Inferior parietal cortex (tissue), 1 donor: ENCODE data around the gene GORAB.

Experiments
- DNase-seq: peaks from one replicate; pipeline ENCODE4 v3.0.0-alpha.2; 2016; ENCODE audit errors: extremely low spot score

Gene GORAB

DNA sequence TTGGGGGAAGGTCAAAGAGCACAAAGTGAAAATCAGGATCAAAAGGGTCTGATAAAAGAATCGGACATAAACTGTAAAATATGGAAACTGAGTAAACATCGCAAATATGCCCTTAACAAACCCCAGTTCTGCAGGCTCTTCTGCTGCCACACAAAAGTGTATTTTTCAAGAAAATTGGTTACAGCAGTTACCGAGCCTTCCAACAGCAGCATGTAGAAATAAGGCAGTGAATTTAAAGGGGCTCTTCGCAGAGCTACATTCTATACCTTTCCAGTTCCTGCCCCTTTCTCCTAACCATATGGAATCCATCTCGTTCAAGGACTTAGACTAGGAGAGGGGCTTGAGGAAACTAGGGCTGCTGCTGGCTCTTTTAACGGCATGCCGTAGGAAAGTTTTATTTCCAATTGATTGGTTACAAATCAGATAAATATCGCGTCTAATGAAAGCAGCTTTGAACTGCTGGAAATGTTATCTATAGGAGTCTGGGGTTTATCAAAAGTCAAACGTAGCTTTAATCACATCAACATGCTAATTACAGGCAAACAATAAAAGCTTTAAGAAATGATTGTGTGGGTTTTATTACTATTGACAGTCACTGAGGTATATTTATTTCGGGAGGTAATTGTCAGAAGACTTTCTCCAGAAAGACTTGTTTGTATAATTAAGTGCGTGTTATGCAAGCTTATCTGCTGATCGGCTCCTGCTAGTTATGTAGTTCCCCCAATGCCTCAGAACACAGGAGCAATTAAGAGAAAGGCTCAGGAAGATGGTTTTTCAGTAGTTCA lies 59.1 kb downstream of the GORAB start:
- no peak for DNase-seq

DNA sequence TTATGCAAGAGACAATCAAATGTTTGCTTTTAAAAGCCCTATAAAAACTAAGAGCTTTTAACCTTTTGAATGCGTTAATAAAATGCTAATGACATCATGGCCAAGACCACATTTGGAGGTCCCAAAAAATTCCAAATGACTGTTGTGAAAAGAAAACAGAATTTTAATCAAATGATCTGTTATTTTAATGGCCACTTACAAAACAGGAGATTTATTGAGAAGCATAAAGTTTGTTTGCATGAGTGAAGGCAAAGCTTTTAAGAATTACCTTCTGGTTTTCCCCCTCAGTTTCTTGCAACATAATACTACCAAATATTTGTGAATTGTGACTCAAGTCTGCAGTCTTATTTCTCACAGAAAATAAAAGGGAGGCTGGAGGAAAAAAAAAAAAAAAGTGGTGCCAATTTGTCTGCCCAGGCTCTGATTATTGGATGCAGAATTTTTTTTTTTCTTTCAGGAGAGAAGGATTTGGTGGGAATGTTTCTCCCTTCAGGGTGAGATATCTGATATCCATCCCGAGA lies 60.7 kb downstream of the GORAB start:
- DNase-seq = no peak

DNA sequence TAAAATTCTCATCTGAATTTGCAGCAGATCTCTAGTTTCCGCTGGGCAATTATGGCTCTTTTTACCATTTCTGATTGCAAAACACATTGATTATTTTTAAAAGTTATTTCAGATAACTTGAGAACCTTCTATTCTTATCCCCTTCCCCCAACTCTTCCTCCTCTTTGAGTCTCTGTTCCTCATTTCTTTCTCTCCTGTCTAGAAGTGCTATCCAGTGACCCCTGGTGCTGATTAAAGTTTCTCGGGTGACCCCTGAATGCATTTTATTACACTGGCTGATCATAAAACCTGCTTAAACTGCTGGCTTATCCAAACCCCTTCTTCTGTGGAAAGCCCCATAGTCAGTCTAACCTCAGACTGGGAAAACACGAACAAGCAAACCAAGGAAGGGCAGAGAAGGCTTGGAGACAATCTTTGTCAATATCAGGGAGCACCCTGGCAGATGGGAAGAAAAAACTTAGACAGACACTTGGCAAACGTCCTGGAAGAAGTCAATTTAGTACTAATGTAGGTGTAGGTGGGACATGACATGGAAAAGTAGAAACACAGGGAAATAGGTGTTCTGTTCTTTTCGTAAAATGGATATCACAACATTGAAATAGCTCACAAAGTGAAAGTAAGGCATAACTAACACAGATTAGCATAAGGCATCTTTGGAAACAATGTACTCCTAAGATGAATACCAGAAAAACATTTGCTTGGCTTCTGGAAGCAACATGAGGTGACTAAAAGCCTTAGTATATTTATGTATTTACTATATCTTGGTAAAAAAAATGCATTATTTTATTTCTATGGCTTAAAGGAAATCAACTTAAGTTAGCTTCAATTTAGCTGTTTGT lies 61.4 kb downstream of the GORAB start:
- DNase-seq = no peak

DNA sequence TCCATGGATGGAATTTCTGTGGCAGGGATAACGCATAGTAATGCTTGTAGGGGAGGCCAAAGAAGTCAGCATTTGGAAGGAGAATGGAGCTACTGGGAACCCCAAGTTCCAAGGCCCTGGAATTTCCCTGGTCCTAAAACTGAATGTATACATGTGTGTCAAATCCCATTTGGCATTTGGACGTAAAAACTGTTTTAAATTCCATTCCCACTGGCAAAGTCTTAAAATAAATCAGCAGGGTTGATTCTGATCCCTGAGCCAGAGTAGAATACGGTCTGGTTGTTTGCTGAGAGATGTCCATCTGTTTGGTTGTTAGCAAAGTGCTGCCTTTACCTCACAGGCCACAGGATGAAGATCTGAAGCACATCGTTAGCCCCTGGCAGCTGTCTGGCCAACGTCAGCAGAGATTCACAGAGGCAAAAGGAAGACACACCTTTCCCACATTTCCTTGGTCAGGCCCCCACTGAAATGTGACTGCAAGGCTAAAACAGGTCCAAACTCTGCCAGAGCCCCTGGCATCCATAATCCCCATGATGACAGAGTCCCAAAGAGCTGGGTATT lies 62.2 kb downstream of the GORAB start:
- no peak for DNase-seq

DNA sequence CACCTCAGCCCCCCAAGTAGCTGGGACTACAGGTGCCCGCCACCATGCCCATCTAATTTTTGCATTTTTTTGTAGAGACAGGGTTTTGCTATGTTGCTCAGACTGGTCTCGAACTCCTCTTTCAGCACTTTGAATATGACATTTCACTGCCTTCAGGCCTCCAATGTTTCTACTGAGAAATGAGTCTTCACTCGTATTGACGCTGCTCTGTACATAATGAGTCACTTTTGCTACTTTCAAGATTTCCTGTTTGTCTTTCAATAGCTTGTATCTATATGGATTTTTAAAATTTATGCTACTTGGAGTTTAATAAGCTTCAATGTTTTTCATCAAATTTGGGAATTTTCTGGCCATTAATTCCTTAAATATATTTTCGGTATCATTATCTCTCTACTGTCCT lies 64.7 kb downstream of the GORAB start:
- DNase-seq = no peak

DNA sequence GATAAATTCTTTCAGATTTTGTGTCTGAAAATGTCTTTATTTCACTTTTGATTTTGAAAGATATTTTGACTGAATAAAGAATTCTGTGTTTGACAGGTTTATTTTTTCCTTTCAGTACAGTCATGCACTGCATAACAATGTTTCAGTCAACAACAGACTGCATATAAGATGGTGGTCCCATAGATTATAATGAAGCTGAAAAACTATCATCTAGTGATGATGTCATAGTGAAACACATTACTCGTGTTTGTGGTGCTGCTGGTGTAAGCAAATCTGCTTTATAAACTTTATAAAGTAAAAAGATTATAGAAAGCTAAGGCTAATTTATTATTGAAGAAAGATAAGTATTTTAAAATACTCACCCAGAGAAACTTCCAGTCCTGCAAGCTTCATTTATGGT lies 66.7 kb downstream of the GORAB start:
- no peak for DNase-seq

DNA sequence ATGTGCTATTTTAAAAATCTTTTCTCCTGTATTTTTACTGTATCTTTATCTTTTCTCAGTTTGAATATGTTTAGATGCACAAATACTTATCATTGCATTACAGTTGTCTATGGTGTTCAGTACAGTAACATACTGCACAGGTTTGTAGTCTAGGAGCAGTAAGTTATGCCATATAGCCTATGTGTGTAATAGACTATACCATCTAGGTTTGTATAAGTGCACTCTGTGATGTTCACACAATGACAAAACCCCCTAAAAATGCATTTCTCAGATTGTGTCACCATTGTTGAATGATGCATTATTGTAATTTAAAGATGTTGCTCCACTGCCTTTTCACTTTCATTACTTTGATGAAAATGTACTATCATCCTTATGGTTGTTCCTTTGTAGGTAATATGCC lies 67.1 kb downstream of the GORAB start:
- DNase-seq = no peak

DNA sequence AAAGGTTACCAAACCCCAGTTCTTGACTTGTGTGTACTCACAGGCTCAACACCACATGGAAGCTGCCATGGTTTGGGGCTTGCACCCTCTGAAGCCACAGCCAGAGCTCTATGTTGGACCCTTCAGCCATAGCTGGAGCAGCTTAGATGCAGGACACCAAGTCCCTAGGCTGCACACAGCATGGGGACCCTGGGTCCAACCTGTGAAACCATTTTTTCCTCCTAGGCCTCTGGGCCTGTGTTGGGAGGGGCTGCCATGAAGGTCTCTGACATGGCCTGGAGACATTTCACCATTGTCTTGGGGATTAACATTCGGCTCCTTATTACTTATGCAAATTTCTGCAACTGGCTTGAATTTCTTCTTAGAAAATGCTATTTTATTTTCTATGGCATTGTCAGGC lies 69.9 kb downstream of the GORAB start:
- DNase-seq = no peak
